Measurements from ENCODE around the gene STEAP1.

Gene STEAP1

GRCh38 chr7:90211391-90212148 is 57.3 kb downstream of the STEAP1 start, which contains the start of gene STEAP2:
Gene STEAP2, plus strand, starts transcription at chr7:90211740. Its CDS starts 13,343 bp downstream, at chr7:90225083.
- DNase-seq (ENCODE audit: low spot score) = no peak

- DNase-seq (ENCODE audit: low spot score) = no peak
These were observed 57.9 kb downstream of the STEAP1 start for GRCh38 chr7:90212149-90212495.

- no peak for DNase-seq (ENCODE audit: low spot score)
These were observed 59.3 kb downstream of the STEAP1 start for GRCh38 chr7:90213521-90213920.

All from CD4-positive, alpha-beta T cell treated with Interleukin-15 for 4 hours (primary cell).